Breast epithelium (tissue), 3 donors: ENCODE results near the gene CLRN1.

Experiments
- POLR2AphosphoS5 ChIP-seq, 3 donors: sonication (generic); formaldehyde crosslinking; IDR thresholded peaks; one replicate each; pipeline ENCODE4 v1.6.1; 2017; ENCODE audit warnings: antibody characterized with exemption in 3 of 3
- TF ChIP-seq, protein P1 (sequence below), 3 donors: fragments of 450-650 bp; IDR thresholded peaks; one replicate each; pipeline ENCODE4 v1.5.1; 2016 to 2017; ENCODE audit warnings: antibody characterized with exemption in 3 of 3, mild to moderate bottlenecking in 3 of 3, moderate library complexity in 3 of 3

DNA sequence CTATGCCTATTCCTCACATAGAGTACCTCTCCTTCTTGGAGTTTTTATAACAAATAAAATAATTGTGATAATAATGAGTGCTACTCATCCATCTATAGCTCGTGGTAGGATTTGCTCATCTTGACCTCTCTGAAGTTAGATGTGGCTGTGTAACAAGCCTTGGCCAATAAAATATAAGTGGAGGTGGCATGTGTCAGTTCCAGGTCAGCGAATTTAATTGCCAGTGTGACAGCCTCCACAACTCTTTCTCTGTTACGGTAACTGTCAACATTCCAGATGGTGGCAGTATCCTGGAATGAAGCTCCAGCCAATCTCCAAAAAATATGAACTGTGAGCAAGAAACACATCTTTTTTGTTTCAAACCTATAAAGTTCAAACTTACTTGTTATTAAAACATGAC is 13.8 kb downstream of the CLRN1 start:
- TF ChIP-seq, protein P1, sequence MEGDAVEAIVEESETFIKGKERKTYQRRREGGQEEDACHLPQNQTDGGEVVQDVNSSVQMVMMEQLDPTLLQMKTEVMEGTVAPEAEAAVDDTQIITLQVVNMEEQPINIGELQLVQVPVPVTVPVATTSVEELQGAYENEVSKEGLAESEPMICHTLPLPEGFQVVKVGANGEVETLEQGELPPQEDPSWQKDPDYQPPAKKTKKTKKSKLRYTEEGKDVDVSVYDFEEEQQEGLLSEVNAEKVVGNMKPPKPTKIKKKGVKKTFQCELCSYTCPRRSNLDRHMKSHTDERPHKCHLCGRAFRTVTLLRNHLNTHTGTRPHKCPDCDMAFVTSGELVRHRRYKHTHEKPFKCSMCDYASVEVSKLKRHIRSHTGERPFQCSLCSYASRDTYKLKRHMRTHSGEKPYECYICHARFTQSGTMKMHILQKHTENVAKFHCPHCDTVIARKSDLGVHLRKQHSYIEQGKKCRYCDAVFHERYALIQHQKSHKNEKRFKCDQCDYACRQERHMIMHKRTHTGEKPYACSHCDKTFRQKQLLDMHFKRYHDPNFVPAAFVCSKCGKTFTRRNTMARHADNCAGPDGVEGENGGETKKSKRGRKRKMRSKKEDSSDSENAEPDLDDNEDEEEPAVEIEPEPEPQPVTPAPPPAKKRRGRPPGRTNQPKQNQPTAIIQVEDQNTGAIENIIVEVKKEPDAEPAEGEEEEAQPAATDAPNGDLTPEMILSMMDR (IDR thresholded peaks at IDR 0.05): no peak
- no peak for TF ChIP-seq POLR2AphosphoS5 (IDR thresholded peaks at IDR 0.05)
